HG03432 (cell line): ENCODE measurements around the gene SLC35F1.
"Not testable (repeated sequence)": the region's sequence is repeated elsewhere in the genome, so short reads cannot be mapped to it uniquely, and the experiment has no call there.

ENCODE experiments used
- ATAC-seq: cut with Tn5 transposase; IDR thresholded peaks from one replicate; pipeline ENCODE4 v1.9.1; 2021; ENCODE audit warnings: mild to moderate bottlenecking, moderate library complexity; ENCODE audit not compliant: unreplicated experiment

Gene SLC35F1

DNA sequence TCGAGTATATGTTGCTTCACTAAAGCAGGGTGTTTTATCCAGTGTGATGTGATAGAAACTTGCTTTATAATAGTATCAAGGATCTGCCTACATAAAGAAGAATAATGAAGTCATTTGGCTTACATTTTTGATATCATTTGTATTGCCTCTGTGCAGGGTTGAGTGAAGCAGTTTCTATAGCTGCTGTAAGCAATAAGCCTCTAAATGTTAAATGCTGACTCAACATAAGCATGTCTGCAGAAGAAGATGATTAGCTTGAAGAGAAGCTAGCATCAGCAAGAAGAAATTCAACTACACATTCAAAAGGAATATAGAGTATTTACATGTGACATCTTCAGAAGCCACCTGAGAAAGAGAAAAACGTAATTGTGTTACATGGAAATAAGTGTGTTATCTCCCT lies 17.6 kb downstream of the SLC35F1 start:
- ATAC-seq: no peak

DNA sequence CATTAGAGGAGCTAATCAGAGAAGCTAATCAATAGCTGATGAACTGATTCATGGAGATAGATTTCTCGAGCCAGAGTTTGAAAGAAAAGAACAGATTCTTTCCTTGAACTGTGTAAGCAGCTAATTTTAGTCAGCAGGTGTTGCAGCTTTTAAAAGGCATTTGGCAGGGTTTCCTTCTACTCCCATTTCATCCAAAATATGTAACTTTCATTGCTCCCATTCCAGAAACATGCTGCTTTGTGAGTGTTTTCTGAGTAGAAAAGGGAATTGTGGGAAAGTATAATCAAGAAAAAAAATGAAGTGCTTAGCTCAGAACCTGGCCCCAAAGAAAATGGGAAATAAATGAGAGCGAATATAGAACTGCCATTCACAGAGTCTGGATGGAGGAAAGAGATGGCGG lies 20.8 kb downstream of the SLC35F1 start:
- ATAC-seq: no peak

DNA sequence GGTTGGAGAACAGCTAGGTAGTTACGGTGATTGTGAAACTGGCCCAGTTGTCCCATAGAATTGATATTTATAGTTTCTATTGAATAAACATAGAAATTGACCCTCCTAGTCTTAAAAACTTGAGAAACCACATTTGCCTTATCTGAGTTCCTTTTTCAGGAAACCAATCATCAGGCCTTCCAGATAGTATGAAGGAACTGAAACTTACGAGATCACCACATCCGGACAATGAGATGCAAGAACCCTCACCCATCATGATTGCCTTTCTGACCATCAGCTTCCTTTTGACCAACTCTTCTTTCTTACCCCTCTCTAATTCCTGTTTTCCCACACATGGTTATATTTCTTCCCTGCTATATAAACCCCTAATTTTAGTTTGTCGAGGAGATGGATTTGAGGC lies 21.8 kb downstream of the SLC35F1 start:
- no peak for ATAC-seq

DNA sequence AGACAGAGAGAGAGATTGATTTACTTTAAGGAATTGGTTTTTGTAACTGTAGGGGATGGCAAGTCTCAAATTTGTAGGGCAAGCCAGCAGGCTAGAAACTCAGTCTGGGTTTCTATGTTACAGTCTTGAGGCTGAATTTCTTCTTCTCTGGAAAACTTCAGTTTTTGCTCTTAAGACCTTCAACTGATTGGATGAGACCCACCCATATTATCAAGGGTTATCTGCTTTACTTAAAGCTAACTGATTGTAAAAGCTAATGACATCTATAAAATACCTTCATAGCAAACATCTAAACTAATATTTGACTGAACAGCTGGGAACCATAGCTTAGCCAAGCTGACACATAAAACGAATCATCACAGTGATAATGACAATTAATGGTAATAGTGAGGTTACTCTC lies 22.4 kb downstream of the SLC35F1 start:
- ATAC-seq: no peak

DNA sequence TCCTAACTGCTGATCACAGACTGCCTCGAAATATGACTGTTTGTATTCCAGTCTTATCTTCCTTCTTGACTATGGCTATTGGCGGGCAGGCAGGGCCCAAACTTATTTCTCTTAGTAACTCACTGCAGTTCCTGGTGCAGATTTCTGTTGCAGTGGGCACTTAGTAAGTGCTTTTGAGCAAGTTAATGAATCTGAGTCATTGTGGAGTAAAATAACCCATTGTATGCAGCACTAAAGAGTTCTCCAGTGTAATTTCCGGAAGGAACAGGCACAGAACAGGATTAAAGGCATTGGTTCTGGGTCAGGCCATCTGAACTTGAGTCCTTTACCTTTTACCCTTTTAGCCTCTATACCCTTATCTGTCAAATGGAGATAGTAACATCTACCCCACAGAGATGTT lies 23.6 kb downstream of the SLC35F1 start:
- no peak for ATAC-seq

DNA sequence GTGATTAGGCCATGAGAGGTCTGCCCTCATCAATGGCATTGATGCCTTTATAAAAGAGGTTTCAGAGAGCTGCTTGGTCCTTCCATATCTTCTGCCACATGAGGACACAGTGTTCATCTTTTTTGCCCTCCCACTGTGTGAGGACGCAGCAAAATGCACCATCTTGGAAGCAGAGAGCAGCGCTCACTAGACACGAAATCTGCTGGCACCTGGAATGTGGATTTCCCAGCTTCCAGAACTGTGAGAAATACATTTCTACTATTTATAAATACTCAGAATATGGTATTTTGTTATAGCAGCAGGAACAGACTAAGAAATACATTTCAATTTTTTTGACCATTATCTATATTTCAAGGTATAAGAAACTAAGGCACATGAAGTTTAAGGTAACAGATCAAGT lies 24.9 kb downstream of the SLC35F1 start:
- ATAC-seq: no peak

DNA sequence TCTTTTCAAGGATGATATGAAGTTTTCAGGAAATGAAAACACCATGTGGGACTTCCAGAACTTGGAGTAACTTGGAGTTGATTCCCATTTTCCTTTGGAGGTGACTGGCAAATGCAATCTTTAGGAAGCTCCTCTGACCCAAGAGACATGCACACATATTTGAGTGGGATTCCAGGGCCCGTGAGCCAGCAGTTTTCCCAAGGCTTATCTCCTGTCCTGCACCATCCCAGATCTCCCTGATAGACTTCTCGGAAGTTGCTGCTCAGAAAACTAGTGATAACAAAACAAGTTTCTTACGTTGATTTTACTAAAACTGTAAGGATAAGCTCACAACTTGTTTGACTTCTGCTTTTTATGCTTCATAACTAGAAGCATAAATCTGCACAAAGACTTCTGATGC lies 25.6 kb downstream of the SLC35F1 start:
- ATAC-seq: no peak

DNA sequence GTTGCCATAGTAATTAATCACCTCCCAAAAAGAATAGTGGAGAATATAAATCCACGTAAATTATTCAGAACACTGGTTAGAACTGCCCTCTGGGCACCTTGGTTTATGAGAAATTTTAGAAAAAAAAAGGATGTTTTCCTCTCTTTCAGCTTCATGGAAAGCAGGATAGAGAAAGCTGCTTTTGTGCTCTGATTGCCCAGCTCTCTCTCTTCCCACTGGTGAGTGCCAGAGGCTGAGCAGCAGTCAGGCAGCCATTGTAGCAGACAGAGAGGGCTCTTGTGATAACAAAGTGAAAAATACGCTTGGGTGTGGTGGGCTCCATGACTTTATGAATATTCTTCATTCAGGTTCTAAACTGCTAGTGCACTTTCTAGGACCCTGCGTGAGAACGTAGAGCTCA lies 26.4 kb downstream of the SLC35F1 start:
- no peak for ATAC-seq

DNA sequence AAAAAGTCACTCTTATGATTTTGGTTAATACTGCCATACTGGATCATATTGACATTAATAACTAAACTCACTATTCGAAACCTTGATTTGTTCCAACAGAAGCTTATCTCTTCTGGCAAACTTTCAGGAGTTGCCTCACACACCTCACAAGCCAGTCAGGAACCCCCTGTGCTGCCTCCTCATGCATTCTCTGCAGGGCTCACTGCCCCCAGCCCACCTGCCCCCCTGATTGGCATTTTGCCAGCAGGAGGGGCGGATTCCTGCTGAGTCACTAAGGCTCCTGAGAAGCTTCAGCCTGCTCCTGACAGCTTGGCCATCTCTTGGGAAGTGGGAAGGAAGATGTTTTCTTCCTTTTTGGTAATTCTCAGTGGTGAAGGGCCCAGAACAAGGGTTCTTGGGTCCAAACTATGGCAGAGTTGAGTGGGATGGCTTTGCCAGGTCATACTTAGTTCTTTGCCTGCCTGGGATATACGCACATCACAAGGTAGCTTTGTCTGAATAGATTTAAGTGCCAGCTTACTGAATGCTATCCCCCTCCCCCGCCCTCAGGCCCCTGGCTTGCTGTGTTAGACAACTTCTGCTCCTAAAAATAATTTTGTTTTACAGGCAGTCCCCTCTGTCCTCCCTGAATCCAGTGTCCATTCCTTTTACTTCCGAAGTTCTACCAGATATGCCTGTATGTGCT lies 31.4 kb downstream of the SLC35F1 start:
- no peak for ATAC-seq

DNA sequence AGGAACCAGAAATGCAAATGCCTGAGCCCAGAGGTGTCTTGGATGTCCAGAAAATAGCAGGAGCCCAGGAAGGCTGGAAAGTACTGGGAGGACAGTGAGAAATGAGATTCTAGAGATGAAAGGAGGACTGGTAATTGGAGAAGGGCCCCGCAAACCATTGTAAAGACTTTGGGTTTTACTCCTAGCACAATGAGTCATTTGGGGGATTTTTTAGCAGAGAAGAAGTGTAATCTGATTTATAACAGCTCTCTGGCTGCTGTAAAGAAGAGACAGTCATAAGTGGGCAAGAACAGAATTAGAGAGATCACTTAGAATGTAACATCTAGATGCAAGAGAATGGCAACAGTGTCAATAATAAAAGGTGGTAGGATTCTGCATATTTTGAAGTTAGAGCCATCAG lies 40.2 kb downstream of the SLC35F1 start:
- peak; percentile 61 for ATAC-seq

DNA sequence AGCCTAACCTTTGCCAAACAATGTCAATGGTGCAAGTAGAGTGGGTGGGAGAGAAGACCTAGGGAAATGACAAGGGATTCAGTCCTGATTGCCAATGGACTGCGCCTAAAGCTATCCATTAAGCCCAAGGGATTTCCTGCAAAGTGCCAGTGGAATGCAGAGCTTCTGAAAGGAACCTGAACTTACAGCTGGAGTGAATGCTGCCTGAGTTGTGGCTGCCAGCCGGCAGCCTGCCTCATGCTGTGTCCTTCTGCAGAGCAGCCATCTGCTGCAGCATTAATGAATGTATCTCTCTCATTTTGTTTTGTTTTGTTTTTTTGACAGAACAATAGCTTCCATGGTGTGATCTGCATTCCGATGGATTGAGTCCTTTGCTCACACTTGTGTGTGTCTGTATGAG lies 44.7 kb downstream of the SLC35F1 start:
- ATAC-seq: no peak

DNA sequence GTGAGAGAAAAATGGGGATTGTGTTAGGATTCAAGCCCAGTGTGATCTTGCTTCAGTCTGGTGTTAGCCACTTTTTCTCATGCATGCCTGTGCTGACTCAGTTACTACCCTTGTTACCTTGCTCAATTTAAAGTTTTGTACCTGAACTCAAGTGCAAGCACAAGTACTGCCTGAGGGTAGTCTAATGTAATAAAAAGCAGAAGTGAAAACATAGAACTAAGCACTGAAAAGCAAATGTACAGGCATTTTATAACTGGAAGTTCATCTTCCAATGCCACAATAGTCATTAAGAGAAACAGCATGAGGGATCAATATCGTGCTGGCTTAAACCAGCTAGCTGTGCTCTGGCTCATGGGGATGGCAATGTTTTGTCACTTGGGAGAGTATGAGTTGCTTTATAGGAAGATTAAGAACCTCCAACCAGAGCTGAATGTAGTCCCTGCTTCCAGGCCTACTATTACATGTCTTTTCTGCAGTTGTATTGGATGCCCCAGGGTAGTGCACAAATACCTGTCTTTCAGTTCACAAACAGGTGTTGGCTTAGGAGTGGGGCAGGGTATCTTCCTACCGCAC lies 48.7 kb downstream of the SLC35F1 start:
- ATAC-seq: peak; percentile 75

DNA sequence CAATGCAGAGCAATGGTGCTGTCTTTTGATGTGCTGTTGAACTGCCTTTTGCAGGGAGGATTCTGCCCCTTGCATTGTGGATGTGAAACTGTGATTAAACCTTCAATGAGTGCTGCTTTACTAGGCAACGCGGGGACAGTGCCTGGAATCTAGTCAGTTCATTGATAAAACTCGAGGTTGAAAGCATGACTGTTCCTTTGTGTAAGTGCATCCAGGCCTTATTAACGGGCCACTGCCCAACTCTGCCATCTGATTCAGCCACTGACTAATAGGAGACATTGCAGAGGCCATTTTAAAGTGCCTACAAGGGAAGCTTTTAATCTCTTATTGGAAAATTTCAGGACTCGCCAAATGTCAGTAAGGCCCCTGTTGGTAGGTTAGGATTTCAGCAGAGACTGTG lies 49.3 kb downstream of the SLC35F1 start:
- no peak for ATAC-seq

DNA sequence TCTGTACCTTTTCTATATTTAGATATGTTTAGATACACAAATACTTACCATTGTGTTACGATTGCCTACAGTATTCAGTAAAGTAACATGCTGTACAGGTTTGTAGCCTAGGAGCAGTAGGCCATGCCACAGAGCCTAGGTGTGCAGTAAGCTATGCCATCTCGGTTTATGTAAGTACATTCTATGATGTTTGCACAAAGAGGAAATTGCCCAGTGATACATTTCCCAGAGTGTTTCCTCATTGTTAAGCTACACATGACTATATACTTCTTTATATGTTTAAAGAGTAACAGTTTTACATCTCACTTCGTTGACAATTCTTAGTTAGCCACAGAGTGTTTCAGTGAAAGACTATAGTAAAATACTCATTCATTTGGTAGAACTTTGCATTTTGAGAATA lies 51.5 kb downstream of the SLC35F1 start:
- no peak for ATAC-seq

DNA sequence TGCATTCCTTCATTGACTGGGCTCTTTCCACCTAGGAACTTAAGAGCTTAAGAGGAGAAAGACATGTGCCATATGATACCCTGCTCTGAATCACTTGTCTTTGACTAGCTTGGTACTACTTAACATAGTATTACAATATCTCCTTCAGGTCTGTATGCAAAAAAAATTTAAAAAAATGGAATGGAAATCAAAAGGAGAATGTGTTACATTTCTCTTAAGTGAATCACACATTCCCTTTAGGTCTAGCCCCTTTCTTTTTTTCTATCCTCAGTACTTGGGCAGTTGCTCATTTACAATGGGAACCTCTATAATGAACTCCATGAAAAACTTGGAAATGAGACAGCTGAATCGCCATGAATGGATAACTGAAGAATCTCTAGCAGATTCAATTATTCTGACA lies 53.8 kb downstream of the SLC35F1 start:
- ATAC-seq: no peak

DNA sequence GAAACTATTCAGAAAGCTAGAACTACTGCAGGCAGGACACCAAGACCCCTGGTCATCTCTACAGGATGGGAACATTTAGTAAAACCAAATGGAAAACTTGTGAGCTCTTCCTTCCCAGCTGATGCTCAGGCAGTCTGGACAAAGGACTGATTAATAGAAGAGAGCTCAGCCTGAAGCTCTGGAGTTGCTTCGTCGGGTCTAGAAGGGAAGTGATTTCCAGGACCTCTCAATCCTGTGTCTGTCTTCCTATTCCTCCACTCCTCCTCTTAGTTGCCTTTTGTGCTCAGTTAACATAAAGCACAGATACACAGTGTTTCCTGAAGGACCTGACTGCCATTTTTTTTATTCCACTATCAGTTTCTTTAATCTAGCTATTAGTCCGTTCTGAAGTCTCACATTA lies 54.2 kb downstream of the SLC35F1 start:
- ATAC-seq: no peak

DNA sequence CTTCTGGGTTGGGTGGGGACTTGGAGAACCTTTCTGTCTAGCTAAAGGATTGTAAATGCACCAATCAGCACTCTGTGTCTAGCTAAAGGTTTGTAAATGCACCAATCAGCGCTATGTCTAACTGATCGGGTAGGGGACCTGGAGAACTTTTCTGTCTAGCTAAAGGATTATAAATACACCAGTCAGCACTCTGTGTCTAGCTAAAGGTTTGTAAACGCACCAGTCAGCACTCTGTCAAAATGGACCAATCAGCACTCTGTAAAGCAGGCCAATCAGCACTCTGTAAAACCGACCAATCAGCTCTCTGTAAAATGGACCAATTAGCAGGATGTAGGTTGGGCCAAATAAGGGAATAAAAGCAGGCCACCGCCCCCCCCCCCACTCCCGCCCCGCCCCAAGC lies 58.7 kb downstream of the SLC35F1 start:
- ATAC-seq: not testable (repeated sequence)

DNA sequence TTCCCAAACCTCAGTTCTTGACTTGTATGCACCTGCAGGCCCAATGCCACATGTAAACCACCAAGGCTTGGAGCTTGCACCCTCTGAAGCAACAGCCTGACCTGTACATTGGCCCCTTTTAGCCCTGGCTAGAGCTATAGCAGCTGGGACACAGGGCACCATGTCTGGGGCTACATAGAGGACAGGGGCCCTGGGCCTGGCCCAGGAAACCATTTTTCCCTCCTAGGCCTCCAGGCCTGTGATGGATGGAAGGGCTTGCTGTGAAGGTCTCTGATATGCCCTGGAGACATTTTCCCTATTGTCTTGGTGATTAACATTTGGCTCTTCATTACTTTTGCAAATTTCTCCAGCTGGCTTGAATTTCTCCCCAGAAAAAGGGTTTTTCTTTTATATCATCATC lies 64.6 kb downstream of the SLC35F1 start:
- no peak for ATAC-seq

DNA sequence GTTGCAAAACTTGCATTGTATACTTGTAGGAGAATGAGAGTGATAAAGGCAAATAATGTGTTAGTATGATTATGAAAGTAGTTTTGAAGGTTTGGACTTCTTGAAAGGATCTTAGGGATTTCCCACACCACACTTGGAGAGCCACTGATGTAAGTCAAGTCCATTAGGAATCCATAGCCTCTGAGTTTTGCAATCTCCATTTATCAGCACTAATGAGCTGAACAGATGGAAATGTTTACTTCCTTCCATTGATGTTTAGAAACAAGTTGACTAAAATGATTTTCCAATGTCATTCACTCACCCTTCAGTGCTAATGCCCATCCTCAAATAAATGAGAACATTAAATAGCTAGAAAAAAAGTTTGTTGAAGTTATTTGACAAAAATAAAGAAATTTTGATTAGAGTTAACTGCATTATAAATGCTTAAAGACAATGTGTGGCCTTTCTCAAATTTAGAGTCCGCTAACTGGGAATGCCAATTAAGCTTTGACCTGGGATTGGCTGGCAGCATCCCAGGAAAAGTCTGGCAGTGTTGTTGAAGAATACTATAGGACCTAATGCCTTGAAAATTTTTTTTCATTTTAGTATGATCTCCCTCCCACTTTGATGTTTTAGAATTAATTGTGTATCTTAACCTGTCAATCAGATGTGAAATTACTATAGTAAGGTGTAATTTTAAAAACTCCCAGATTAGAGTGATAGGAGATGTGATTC lies 68.0 kb downstream of the SLC35F1 start:
- ATAC-seq: no peak

DNA sequence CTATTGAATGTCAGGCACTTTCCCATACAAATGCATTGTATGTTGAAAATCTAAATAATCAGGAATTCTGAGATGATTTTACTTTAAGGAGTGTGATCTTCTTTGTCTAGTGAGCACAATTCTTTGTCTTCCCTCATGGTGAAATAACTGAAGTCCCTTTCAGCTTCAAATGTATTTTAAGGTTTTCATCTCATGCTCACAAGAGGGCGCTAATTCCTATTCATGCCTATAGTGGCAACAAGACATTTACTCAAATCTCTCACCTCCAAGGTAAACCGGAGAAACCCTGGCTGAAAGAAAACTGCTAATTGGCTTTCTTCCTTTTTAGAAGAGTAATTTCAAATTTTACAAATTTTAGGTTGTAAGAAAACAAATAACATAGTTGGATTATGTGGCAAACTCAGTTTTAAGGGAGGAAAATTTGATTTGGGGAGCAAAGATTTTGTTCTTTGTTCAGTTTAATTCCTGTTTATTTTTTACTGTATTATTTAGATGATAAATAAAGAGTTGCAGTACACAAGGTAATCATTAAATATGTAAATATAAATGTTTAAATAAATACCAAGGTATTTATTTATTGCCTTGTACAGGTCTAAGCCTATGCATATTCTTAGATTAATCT lies 69.1 kb downstream of the SLC35F1 start:
- no peak for ATAC-seq

DNA sequence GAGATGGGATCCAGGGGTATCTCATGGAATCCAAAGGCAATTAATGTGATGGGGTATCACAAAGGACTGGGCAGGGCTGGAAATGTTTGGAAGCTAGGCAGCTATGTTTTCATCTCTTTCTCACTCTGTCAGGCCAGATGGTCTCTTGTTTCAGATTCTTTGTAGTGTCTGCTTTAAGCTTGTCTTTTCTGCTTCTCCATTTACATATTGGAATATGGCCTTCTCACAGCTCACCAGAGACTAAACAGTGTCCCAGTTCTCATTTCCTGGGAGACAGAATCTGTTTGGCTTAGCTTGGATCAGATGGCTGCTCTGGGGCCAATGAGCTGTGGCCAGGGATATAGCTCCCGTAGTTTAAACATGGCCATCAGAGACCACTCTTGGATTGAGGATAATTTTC lies 78.9 kb downstream of the SLC35F1 start:
- ATAC-seq: no peak

DNA sequence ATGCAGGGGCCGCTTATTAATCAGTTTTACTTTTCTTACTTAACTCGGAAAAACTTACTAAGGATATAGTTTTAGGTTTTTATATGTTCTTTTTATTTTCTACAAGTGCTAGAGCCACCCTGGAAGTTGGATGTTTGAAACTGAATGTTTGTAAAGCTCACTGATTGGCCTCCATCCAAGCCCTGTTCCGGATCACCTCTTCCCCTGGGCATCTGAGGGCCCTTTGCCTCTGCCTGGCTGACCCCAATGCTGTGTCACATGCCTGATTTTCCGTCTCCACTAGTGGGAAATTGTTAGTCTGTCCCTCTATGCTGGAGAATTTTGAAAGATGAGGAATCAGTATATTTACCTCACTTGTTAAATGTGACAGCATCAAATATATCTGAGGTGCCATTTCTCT lies 79.3 kb downstream of the SLC35F1 start:
- ATAC-seq: no peak
